GM12878 (cell line): ENCODE data around the gene PPP1R13B. TPM values are rescaled to one million over a fixed set of nuclear protein-coding genes. Genes with fewer than 3 reads are reported as not detected.

ENCODE experiments used
- ATAC-seq: fragments of 200-7000 bp; cut with Tn5 transposase; 3 replicates; pipeline ENCODE4 v1.9.1; 2020; ENCODE audit warnings: mild to moderate bottlenecking, moderate library complexity
- BruUV-seq: library from RNA; stranded (reverse); fragments of 400-500 nt; replicated peaks from 2 replicates; lab custom pipeline; 2021; lab: Mats Ljungman, UMichigan
- CTCF ChIA-PET: fragments of 300-600 bp; sonication (Branson Sonifier 250); formaldehyde crosslinking; extraction: SDS; loops from one replicate; lab custom pipeline; 2021; ENCODE audit warnings: inconsistent platforms; lab: Yijun Ruan, JAX
- POLR2A ChIA-PET: fragments of 350-600 bp; formaldehyde crosslinking; extraction: SDS; loops from one replicate; lab custom pipeline; 2021; ENCODE audit warnings: inconsistent platforms; lab: Charles Lee
- RAD21 ChIA-PET: fragments of 300-600 bp; sonication (Branson Sonifier 250); formaldehyde crosslinking; loops from one replicate; lab custom pipeline; 2023; ENCODE audit warnings: antibody characterized with exemption; ENCODE audit not compliant: unreplicated experiment; lab: Charles Lee
- SMC1A ChIA-PET: fragments of 300-600 bp; sonication (Branson Sonifier 250); formaldehyde crosslinking; loops from one replicate; lab custom pipeline; 2023; ENCODE audit not compliant: unreplicated experiment, uncharacterized antibody; lab: Charles Lee
- DNase-seq: peaks from one replicate; pipeline ENCODE4 v3.0.0-alpha.2; 2011; ENCODE audit warnings: low read depth, low spot score
- FAIRE-seq: peaks from 3 replicates; lab custom pipeline; 2011; peaks lifted over from hg19 to GRCh38; lab: Jason Lieb, UNC
- H2AFZ ChIP-seq: 2 replicates; pipeline ENCODE4 v1.6.0; 2011; ENCODE audit warnings: low read depth, low read length, control low read depth; ENCODE audit not compliant: control insufficient read depth
- H3K27ac ChIP-seq: 2 replicates; pipeline ENCODE4 v1.5.1; 2011; ENCODE audit warnings: control low read depth; ENCODE audit not compliant: control insufficient read depth, insufficient read depth
- H3K27me3 ChIP-seq, 2 experiments: replicated peaks in 1 of 2; 2 replicates each; pipeline versions ENCODE4 v1.6.0 to v1.6.1; 2011; ENCODE audit warnings: low read length in 1 of 2; ENCODE audit not compliant: control insufficient read depth in 2 of 2, insufficient read depth in 2 of 2
- H3K36me3 ChIP-seq, 2 experiments: 2 replicates each; pipeline ENCODE4 v1.5.1; 2011; ENCODE audit warnings: low read length in 1 of 2; ENCODE audit not compliant: control insufficient read depth in 2 of 2, insufficient read depth in 2 of 2
- H3K4me1 ChIP-seq: 2 replicates; pipeline ENCODE4 v1.6.1; 2011; ENCODE audit warnings: mild to moderate bottlenecking, low read length, moderate library complexity, mixed read lengths; ENCODE audit not compliant: control insufficient read depth, insufficient read depth
- H3K4me2 ChIP-seq: 2 replicates; pipeline ENCODE4 v1.6.0; 2011; ENCODE audit warnings: control low read depth; ENCODE audit not compliant: control insufficient read depth, insufficient read depth
- H3K4me3 ChIP-seq: fragments of 200-600 bp; sonication (generic); 2 replicates; pipeline ENCODE4 v1.5.1; 2016
- H3K79me2 ChIP-seq: 2 replicates; pipeline ENCODE4 v1.6.0; 2011; ENCODE audit warnings: low read length; ENCODE audit not compliant: control insufficient read depth, insufficient read depth
- H3K9ac ChIP-seq: 2 replicates; pipeline ENCODE4 v1.8.0; 2011; ENCODE audit warnings: low read length, control low read depth, mixed read lengths; ENCODE audit not compliant: control insufficient read depth, insufficient read depth
- H3K9me3 ChIP-seq: replicated peaks from 3 replicates; pipeline ENCODE4 v1.5.1; 2011; ENCODE audit warnings: mild to moderate bottlenecking, low read length; ENCODE audit not compliant: control insufficient read depth, insufficient read depth
- H4K20me1 ChIP-seq: 2 replicates; pipeline ENCODE4 v1.6.0; 2011; ENCODE audit not compliant: control insufficient read depth, insufficient read depth
- HDGF ChIP-seq: fragments of 450-650 bp; IDR thresholded peaks from 2 replicates; pipeline ENCODE4 v1.6.1; 2016; ENCODE audit warnings: antibody characterized with exemption
- PML ChIP-seq: IDR thresholded peaks from 2 replicates; pipeline ENCODE4 v1.6.1; 2012; ENCODE audit warnings: low read length, inconsistent platforms
- POLR2AphosphoS2 ChIP-seq: IDR thresholded peaks from 2 replicates; pipeline ENCODE4 v1.6.1; 2011; ENCODE audit warnings: low read depth, mild to moderate bottlenecking, low read length, improper control_type of control experiment, moderate library complexity
- POLR2AphosphoS5 ChIP-seq: IDR thresholded peaks from 2 replicates; pipeline ENCODE4 v1.6.1; 2011; ENCODE audit warnings: mild to moderate bottlenecking, low read length, inconsistent platforms
- SMAD5 ChIP-seq: IDR thresholded peaks from 2 replicates; pipeline ENCODE4 v1.6.1; 2016; ENCODE audit warnings: antibody characterized with exemption, low read depth
- SREBF1 ChIP-seq: IDR thresholded peaks from 2 replicates; pipeline ENCODE4 v1.6.1; 2012; ENCODE audit warnings: mild to moderate bottlenecking, low read length
- ZZZ3 ChIP-seq: IDR thresholded peaks from 2 replicates; pipeline ENCODE4 v1.6.1; 2011; ENCODE audit warnings: low read depth; ENCODE audit not compliant: control insufficient read depth, insufficient read length
- WGBS: methylation state at CpG from one replicate; pipeline ENCODE4 v1.1.6; 2016; ENCODE audit warnings: low lambda C conversion rate; ENCODE audit not compliant: insufficient replicate concordance, insufficient coverage; ENCODE audit errors: missing lambda C conversion rate; 5-methylcytosine and 5-hydroxymethylcytosine counted together
- in situ Hi-C: fragments of 300-500 bp; cut with MboI; formaldehyde crosslinking; loops from 9 replicates; pipeline ENCODE4 v1.14.3; 2018; ENCODE audit warnings: mixed read lengths
- intact Hi-C: fragments of 100-400 bp; cut with micrococcal nuclease; formaldehyde crosslinking; loops from one replicate; pipeline ENCODE4 v1.14.2; 2022; ENCODE audit not compliant: unreplicated experiment
- polyA plus RNA-seq, 11 experiments: library from polyadenylated mRNA; depleted of rRNA in 4 of 11; unstranded in 6 of 11; stranded (reverse) in 5 of 11; fragments of >200 nt; fragmentation: Nextera tagmentation in 4 of 11; fragmentation: Illumina TruSeq in 1 of 11; extraction: Ambion mirVana in 4 of 11; extraction: Trizol in 1 of 11; gene quantifications; 1 replicate in 1 of 11; 2 replicates in 10 of 11; pipeline versions ENCODE4 v1.2.1 to v1.2.3, GENCODE V29; 2011 to 2016; ENCODE audit warnings: inconsistent platforms in 2 of 11, missing spikeins in 2 of 11, low read depth in 1 of 11
- total RNA-seq, 4 experiments: library from RNA; depleted of rRNA in 3 of 4; stranded (reverse); fragments of >200 nt in 3 of 4; fragmentation: Illumina TruSeq in 1 of 4; extraction: Trizol in 1 of 4; gene quantifications; 2 replicates each; pipeline versions ENCODE4 v1.2.1 to v1.2.3, GENCODE V29; 2013 to 2021
- TF ChIP-seq, protein P1 (sequence below): fragments of 450-650 bp; IDR thresholded peaks from 2 replicates; pipeline ENCODE4 v1.6.1; 2017; ENCODE audit warnings: mild to moderate bottlenecking
- TF ChIP-seq, protein P2 (sequence below): IDR thresholded peaks from 2 replicates; pipeline ENCODE4 v1.6.1; 2011; ENCODE audit warnings: mild to moderate bottlenecking, low read depth, low read length, moderate library complexity; ENCODE audit not compliant: insufficient replicate concordance
- TF ChIP-seq, protein P3 (sequence below): fragments of 450-650 bp; formaldehyde crosslinking; IDR thresholded peaks from 2 replicates; pipeline ENCODE4 v1.4.0; 2020; ENCODE audit warnings: mild to moderate bottlenecking, moderate library complexity
- TF ChIP-seq, protein P4 (sequence below): fragments of 150-350 bp; IDR thresholded peaks from 2 replicates; pipeline ENCODE4 v1.6.1; 2014; ENCODE audit warnings: mild to moderate bottlenecking, low read depth, low read length
- TF ChIP-seq, protein P5 (sequence below): fragments of 450-650 bp; IDR thresholded peaks from 2 replicates; pipeline ENCODE4 v1.6.1; 2018; ENCODE audit warnings: mild to moderate bottlenecking, low read depth, moderate library complexity; ENCODE audit not compliant: partially characterized antibody

PPP1R13B gene
- total and polyA plus RNA-seq, 10 of the 15 experiments (the other 5 are each of a cell fraction or from before 2014, with no cell fraction given): 0.16 to 8.1 (median 3.2) TPM

DNA sequence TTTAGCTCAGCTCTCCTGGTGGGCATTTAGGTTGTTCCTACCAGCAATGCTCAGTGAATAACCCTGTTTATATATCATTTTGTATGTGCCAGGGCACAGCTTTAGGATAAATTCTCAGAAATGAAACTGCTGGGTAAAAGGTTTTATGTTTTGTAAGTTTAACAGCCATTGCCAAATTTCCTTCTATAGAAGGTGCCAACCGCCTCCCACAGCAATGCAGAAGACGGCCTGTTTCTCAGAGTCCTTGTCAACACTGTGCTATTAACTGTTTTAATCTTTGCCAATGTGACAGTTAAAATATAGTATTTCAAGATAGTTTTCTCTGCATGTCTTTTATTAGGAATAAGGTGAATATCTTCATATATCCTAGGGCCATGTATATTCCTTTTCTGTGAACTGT is 65.0 kb downstream of the PPP1R13B start:
- ChIA-PET SMC1A (no interaction called here), POLR2A (no interaction called here), CTCF (interaction anchor here (0.6 to 1.0 kb wide), 2 partner anchors 9 to 295 kb away, joined by 3 to 4 read pairs; no protein-coding TSS in a partner anchor), RAD21 (no interaction called here)
- no peaks in the 10 kb centered on the region for H3K4me1 ChIP-seq
- 92% methylated on average over 2 of the region's 2 CpGs for WGBS
- no peaks in the 10 kb centered on the region for H4K20me1 ChIP-seq
- TF ChIP-seq, protein P1, sequence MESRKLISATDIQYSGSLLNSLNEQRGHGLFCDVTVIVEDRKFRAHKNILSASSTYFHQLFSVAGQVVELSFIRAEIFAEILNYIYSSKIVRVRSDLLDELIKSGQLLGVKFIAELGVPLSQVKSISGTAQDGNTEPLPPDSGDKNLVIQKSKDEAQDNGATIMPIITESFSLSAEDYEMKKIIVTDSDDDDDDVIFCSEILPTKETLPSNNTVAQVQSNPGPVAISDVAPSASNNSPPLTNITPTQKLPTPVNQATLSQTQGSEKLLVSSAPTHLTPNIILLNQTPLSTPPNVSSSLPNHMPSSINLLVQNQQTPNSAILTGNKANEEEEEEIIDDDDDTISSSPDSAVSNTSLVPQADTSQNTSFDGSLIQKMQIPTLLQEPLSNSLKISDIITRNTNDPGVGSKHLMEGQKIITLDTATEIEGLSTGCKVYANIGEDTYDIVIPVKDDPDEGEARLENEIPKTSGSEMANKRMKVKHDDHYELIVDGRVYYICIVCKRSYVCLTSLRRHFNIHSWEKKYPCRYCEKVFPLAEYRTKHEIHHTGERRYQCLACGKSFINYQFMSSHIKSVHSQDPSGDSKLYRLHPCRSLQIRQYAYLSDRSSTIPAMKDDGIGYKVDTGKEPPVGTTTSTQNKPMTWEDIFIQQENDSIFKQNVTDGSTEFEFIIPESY: no peak
- no peak for TF ChIP-seq HDGF
- no peak for TF ChIP-seq POLR2AphosphoS2
- TF ChIP-seq, protein P2, sequence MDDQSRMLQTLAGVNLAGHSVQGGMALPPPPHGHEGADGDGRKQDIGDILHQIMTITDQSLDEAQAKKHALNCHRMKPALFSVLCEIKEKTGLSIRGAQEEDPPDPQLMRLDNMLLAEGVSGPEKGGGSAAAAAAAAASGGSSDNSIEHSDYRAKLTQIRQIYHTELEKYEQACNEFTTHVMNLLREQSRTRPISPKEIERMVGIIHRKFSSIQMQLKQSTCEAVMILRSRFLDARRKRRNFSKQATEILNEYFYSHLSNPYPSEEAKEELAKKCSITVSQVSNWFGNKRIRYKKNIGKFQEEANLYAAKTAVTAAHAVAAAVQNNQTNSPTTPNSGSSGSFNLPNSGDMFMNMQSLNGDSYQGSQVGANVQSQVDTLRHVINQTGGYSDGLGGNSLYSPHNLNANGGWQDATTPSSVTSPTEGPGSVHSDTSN: no peak
- TF ChIP-seq SMAD5: no peak
- no peak for TF ChIP-seq SREBF1
- no peak for TF ChIP-seq POLR2AphosphoS5
- TF ChIP-seq ZZZ3: no peak
- TF ChIP-seq, protein P3, sequence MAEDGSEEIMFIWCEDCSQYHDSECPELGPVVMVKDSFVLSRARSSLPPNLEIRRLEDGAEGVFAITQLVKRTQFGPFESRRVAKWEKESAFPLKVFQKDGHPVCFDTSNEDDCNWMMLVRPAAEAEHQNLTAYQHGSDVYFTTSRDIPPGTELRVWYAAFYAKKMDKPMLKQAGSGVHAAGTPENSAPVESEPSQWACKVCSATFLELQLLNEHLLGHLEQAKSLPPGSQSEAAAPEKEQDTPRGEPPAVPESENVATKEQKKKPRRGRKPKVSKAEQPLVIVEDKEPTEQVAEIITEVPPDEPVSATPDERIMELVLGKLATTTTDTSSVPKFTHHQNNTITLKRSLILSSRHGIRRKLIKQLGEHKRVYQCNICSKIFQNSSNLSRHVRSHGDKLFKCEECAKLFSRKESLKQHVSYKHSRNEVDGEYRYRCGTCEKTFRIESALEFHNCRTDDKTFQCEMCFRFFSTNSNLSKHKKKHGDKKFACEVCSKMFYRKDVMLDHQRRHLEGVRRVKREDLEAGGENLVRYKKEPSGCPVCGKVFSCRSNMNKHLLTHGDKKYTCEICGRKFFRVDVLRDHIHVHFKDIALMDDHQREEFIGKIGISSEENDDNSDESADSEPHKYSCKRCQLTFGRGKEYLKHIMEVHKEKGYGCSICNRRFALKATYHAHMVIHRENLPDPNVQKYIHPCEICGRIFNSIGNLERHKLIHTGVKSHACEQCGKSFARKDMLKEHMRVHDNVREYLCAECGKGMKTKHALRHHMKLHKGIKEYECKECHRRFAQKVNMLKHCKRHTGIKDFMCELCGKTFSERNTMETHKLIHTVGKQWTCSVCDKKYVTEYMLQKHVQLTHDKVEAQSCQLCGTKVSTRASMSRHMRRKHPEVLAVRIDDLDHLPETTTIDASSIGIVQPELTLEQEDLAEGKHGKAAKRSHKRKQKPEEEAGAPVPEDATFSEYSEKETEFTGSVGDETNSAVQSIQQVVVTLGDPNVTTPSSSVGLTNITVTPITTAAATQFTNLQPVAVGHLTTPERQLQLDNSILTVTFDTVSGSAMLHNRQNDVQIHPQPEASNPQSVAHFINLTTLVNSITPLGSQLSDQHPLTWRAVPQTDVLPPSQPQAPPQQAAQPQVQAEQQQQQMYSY (CRISPR knock-in tag): no peak
- TF ChIP-seq, protein P4, sequence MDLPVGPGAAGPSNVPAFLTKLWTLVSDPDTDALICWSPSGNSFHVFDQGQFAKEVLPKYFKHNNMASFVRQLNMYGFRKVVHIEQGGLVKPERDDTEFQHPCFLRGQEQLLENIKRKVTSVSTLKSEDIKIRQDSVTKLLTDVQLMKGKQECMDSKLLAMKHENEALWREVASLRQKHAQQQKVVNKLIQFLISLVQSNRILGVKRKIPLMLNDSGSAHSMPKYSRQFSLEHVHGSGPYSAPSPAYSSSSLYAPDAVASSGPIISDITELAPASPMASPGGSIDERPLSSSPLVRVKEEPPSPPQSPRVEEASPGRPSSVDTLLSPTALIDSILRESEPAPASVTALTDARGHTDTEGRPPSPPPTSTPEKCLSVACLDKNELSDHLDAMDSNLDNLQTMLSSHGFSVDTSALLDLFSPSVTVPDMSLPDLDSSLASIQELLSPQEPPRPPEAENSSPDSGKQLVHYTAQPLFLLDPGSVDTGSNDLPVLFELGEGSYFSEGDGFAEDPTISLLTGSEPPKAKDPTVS: no peak
- TF ChIP-seq PML: no peak
- TF ChIP-seq, protein P5, sequence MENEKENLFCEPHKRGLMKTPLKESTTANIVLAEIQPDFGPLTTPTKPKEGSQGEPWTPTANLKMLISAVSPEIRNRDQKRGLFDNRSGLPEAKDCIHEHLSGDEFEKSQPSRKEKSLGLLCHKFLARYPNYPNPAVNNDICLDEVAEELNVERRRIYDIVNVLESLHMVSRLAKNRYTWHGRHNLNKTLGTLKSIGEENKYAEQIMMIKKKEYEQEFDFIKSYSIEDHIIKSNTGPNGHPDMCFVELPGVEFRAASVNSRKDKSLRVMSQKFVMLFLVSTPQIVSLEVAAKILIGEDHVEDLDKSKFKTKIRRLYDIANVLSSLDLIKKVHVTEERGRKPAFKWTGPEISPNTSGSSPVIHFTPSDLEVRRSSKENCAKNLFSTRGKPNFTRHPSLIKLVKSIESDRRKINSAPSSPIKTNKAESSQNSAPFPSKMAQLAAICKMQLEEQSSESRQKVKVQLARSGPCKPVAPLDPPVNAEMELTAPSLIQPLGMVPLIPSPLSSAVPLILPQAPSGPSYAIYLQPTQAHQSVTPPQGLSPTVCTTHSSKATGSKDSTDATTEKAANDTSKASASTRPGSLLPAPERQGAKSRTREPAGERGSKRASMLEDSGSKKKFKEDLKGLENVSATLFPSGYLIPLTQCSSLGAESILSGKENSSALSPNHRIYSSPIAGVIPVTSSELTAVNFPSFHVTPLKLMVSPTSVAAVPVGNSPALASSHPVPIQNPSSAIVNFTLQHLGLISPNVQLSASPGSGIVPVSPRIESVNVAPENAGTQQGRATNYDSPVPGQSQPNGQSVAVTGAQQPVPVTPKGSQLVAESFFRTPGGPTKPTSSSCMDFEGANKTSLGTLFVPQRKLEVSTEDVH: no peak
- no peak overlapping the region for H2AFZ ChIP-seq
- in situ Hi-C loops (no loop called here), intact Hi-C loops (no loop called here)
- BruUV-seq: no TSS peak
- H3K4me2 ChIP-seq: no peak overlapping the region
- H3K79me2 ChIP-seq: no peaks in the 10 kb centered on the region
- no peaks in the 10 kb centered on the region for H3K27me3 ChIP-seq
- FAIRE-seq (no peak), DNase-seq (no peak), ATAC-seq (no peak)
- H3K27ac ChIP-seq: no peak overlapping the region
- H3K9ac ChIP-seq: no peak overlapping the region
- no peak overlapping the region for H3K4me3 ChIP-seq
- H3K36me3 ChIP-seq: no peaks in the 10 kb centered on the region
- no peaks in the 10 kb centered on the region for H3K9me3 ChIP-seq
